WTC11 (cell line): Measurements from ENCODE around the gene ZNF487. TPM values are rescaled to one million over a fixed set of nuclear protein-coding genes. Genes with fewer than 3 reads are reported as not detected.

ENCODE experiments used
- ATAC-seq: fragments of 200-7000 bp; cut with Tn5 transposase; 2 replicates; pipeline ENCODE4 v1.10.0; 2021; ENCODE audit warnings: mild to moderate bottlenecking, moderate library complexity
- CTCF ChIA-PET: fragments of 300-600 bp; sonication (Branson Sonifier 250); formaldehyde crosslinking; loops from one replicate; lab custom pipeline; 2021; ENCODE audit warnings: antibody characterized with exemption; lab: Charles Lee
- POLR2A ChIA-PET: fragments of 350-600 bp; sonication (Branson Sonifier 250); formaldehyde crosslinking; loops from one replicate; lab custom pipeline; 2021; ENCODE audit warnings: antibody characterized with exemption; lab: Charles Lee
- DNase-seq: peaks from one replicate; pipeline ENCODE4 v3.0.0; 2021; ENCODE audit warnings: low spot score
- H3K27ac Mint-ChIP-seq: 2 replicates; pipeline ENCODE4 v1.8.0; 2021; ENCODE audit warnings: mixed read lengths
- H3K27me3 Mint-ChIP-seq: 2 replicates; pipeline ENCODE4 v1.8.0; 2021; ENCODE audit warnings: low read depth, mild to moderate bottlenecking, moderate library complexity, mixed read lengths
- H3K36me3 Mint-ChIP-seq: 2 replicates; pipeline ENCODE4 v1.8.0; 2021; ENCODE audit warnings: mixed read lengths
- H3K4me1 Mint-ChIP-seq: 2 replicates; pipeline ENCODE4 v1.8.0; 2022; ENCODE audit warnings: mixed read lengths
- H3K4me3 Mint-ChIP-seq: 2 replicates; pipeline ENCODE4 v1.8.0; 2021; ENCODE audit warnings: mild to moderate bottlenecking, moderate library complexity, mixed read lengths
- H3K9me3 Mint-ChIP-seq: 2 replicates; pipeline ENCODE4 v1.8.0; 2021; ENCODE audit warnings: mixed read lengths
- FOXP1 ChIP-seq: sonication (generic); formaldehyde crosslinking; IDR thresholded peaks from 2 replicates; pipeline ENCODE4 v1.8.0; 2022; ENCODE audit warnings: missing genetic modification reagents, mild to moderate bottlenecking, moderate library complexity, borderline replicate concordance
- GRHL2 ChIP-seq: fragments of 250-450 bp; sonication (Bioruptor Pico); IDR thresholded peaks from 2 replicates; pipeline ENCODE4 v1.8.0; 2022; ENCODE audit warnings: mild to moderate bottlenecking, moderate library complexity; ENCODE audit not compliant: insufficient replicate concordance, severe bottlenecking
- NR1H2 ChIP-seq: sonication (generic); formaldehyde crosslinking; IDR thresholded peaks from 2 replicates; pipeline ENCODE4 v1.9.0; 2021; ENCODE audit warnings: mild to moderate bottlenecking, moderate library complexity, missing genetic modification reagents
- NR2C2 ChIP-seq: sonication (generic); formaldehyde crosslinking; IDR thresholded peaks from 2 replicates; pipeline ENCODE4 v1.8.0; 2022; ENCODE audit warnings: mild to moderate bottlenecking, missing genetic modification reagents
- ZNF317 ChIP-seq: sonication (generic); formaldehyde crosslinking; IDR thresholded peaks from 2 replicates; pipeline ENCODE4 v1.8.1; 2023; ENCODE audit warnings: low read depth, mild to moderate bottlenecking, moderate library complexity, missing genetic modification reagents, borderline replicate concordance
- ZNF416 ChIP-seq: fragments of 250-450 bp; sonication (Bioruptor Pico); IDR thresholded peaks from 2 replicates; pipeline ENCODE4 v1.9.0; 2021; ENCODE audit warnings: mild to moderate bottlenecking, inconsistent platforms
- total RNA-seq: library from RNA; stranded (reverse); gene quantifications from 3 replicates; pipeline ENCODE4 v1.2.3, GENCODE V29; 2021
- TF ChIP-seq, protein P1 (sequence below): sonication (generic); formaldehyde crosslinking; IDR thresholded peaks from 2 replicates; pipeline ENCODE4 v1.8.0; 2023; ENCODE audit warnings: missing genetic modification reagents
- TF ChIP-seq, protein P2 (sequence below): fragments of 250-450 bp; sonication (Bioruptor Pico); IDR thresholded peaks from 2 replicates; pipeline ENCODE4 v1.9.0; 2021; ENCODE audit warnings: mild to moderate bottlenecking
- TF ChIP-seq, protein P3 (sequence below): sonication (generic); formaldehyde crosslinking; IDR thresholded peaks from 2 replicates; pipeline ENCODE4 v1.8.1; 2022; ENCODE audit warnings: low read depth, missing genetic modification reagents, borderline replicate concordance
- TF ChIP-seq, protein P4 (sequence below): fragments of 200-600 bp; IDR thresholded peaks from 2 replicates; pipeline ENCODE4 v1.8.0; 2022; ENCODE audit warnings: antibody characterized with exemption
- TF ChIP-seq, protein P5 (sequence below): fragments of 250-450 bp; sonication (Bioruptor Pico); conservative IDR thresholded peaks from 2 replicates; pipeline ENCODE4 v1.9.0; 2021; ENCODE audit warnings: mild to moderate bottlenecking
- TF ChIP-seq, protein P6 (sequence below): sonication (generic); formaldehyde crosslinking; IDR thresholded peaks from 2 replicates; pipeline ENCODE4 v1.8.1; 2022; ENCODE audit warnings: missing genetic modification reagents, borderline replicate concordance
- TF ChIP-seq, protein P7 (sequence below): fragments of 250-450 bp; sonication (Bioruptor Pico); IDR thresholded peaks from 2 replicates; pipeline ENCODE4 v1.9.0; 2021; ENCODE audit warnings: mild to moderate bottlenecking

Gene ZNF487
- total RNA-seq, 1 experiment from 2014 or later, result 2.3 TPM

DNA sequence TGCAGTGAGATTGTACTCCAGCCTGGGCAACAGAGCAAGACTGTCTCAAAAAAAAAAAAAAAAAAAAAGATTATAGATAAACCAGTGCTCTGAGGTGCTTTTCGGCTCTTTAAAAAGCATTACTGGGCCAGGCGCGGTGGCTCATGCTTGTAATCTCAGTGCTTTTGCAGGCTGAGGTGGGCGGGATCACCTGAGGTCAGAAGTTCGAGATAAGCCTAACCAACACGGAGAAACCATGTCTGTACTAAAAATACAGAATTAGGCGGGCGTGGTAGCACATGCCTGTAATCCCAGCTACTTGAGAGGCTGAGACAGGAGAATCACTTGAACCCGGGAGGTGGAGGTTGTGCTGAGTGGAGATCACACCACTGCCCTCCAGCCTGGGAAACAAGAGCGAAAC is 21.4 kb upstream of the ZNF487 start:
- H3K27ac Mint-ChIP-seq, result no peak overlapping the region
- no peak for ATAC-seq
- DNase-seq, result no peak
- no peaks in the 10 kb centered on the region for H3K9me3 Mint-ChIP-seq
- TF ChIP-seq, protein P1, sequence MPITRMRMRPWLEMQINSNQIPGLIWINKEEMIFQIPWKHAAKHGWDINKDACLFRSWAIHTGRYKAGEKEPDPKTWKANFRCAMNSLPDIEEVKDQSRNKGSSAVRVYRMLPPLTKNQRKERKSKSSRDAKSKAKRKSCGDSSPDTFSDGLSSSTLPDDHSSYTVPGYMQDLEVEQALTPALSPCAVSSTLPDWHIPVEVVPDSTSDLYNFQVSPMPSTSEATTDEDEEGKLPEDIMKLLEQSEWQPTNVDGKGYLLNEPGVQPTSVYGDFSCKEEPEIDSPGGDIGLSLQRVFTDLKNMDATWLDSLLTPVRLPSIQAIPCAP (CRISPR knock-in tag), result no peak
- POLR2A ChIA-PET, result no interaction called here
- H3K4me1 Mint-ChIP-seq, result 0 out of 2 replicates have a peak, but pooled peaks cover 2% of the 10 kb centered on the region
- H3K36me3 Mint-ChIP-seq, result no peaks in the 10 kb centered on the region
- CTCF ChIA-PET, result interaction anchor here (0.6 kb wide), 1 partner anchor 127 kb away, joined by 5 read pairs; no protein-coding TSS in a partner anchor
- no peak overlapping the region for H3K4me3 Mint-ChIP-seq
- H3K27me3 Mint-ChIP-seq, result peaks cover 6% of the 10 kb centered on the region

DNA sequence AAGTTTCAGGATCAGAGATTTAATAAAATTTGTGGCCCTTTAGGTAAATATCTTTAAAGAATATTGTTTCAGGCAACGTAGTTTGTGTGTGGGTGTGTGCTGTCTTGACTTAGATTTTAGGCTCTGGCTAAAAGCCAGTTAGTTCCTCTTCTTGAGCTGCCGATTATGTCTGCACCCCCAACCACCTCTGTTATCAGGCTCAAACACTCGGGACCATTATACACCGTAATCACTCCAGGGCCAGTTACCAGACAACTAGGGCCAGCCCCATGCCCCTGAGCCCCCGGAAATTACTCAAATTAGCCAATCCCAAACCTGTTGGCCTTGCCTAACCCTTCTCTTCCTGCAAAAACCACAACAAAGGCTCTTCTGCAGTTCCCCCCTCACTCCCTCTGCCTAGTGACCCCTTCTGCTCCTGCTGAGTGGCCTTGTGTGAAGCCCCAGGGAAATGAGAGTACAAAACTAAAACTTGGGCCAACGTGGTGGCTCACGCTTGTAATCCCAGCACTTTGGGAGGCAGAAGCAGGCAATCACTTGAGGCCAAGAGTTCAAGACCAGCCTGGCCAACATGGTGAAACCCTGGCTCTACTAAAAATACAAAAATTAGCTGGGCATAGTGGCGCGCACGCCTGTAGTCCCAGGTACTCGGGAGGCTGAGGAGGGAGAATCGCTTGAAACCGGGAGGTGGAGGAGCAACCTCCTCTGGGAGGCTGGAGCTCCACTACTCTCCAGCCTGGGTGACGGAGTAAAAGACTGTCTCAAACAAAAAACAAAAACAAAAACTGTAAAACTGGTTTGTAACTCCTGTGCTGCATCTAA is 18.8 kb upstream of the ZNF487 start:
- DNase-seq (no peak), ATAC-seq (no peak)
- ChIA-PET CTCF (no interaction called here), POLR2A (interaction anchor here (0.6 kb wide), 1 partner anchor 14 kb away, joined by 4 read pairs; no protein-coding TSS in a partner anchor)
- no peak overlapping the region for H3K4me3 Mint-ChIP-seq
- H3K27me3 Mint-ChIP-seq, result peaks cover 20% of the 10 kb centered on the region
- no peak overlapping the region for H3K27ac Mint-ChIP-seq
- H3K4me1 Mint-ChIP-seq, result peaks cover 6% of the 10 kb centered on the region
- TF ChIP-seq NR2C2 (CRISPR knock-in tag), result no peak
- TF ChIP-seq, protein P2, sequence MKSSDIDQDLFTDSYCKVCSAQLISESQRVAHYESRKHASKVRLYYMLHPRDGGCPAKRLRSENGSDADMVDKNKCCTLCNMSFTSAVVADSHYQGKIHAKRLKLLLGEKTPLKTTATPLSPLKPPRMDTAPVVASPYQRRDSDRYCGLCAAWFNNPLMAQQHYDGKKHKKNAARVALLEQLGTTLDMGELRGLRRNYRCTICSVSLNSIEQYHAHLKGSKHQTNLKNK (CRISPR knock-in tag), result no peak
- TF ChIP-seq ZNF317 (CRISPR knock-in tag), result no peak
- TF ChIP-seq, protein P3, sequence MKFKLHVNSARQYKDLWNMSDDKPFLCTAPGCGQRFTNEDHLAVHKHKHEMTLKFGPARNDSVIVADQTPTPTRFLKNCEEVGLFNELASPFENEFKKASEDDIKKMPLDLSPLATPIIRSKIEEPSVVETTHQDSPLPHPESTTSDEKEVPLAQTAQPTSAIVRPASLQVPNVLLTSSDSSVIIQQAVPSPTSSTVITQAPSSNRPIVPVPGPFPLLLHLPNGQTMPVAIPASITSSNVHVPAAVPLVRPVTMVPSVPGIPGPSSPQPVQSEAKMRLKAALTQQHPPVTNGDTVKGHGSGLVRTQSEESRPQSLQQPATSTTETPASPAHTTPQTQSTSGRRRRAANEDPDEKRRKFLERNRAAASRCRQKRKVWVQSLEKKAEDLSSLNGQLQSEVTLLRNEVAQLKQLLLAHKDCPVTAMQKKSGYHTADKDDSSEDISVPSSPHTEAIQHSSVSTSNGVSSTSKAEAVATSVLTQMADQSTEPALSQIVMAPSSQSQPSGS (CRISPR knock-in tag), result no peak
- no peak for TF ChIP-seq GRHL2
- no peak for TF ChIP-seq NR1H2
- TF ChIP-seq, protein P4, sequence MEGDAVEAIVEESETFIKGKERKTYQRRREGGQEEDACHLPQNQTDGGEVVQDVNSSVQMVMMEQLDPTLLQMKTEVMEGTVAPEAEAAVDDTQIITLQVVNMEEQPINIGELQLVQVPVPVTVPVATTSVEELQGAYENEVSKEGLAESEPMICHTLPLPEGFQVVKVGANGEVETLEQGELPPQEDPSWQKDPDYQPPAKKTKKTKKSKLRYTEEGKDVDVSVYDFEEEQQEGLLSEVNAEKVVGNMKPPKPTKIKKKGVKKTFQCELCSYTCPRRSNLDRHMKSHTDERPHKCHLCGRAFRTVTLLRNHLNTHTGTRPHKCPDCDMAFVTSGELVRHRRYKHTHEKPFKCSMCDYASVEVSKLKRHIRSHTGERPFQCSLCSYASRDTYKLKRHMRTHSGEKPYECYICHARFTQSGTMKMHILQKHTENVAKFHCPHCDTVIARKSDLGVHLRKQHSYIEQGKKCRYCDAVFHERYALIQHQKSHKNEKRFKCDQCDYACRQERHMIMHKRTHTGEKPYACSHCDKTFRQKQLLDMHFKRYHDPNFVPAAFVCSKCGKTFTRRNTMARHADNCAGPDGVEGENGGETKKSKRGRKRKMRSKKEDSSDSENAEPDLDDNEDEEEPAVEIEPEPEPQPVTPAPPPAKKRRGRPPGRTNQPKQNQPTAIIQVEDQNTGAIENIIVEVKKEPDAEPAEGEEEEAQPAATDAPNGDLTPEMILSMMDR, result no peak
- TF ChIP-seq, protein P5, sequence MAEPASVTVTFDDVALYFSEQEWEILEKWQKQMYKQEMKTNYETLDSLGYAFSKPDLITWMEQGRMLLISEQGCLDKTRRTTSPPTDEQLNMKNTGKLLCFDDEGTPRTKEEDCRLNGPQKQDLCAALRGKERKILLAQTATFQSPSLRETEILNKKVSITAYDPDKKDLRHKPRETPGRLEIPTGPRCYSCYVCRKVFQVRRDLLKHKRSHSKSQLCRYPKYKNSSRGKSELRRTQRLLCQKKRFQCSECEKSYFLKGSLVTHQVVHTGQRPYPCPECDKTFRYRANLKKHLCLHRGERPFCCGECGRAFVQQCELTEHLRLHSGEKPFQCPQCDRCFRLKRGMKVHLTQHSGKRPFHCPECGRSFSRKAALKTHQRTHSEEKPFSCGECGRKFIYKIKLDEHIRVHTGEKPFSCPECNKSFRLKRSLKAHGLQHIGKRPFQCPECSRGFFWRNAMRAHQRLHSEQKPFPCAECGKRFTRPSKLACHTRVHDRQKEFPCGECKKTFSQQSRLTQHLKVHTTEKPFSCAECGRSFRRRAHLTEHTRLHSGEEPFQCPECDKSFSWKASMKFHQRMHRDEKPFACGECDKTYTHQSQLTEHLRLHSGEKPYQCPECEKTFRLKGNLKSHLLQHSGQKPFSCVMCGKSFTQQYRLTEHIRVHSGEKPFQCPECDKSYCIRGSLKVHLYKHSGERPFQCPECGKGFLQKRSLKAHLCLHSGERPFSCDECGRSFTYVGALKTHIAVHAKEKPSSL (CRISPR knock-in tag), result no peak
- no peak for TF ChIP-seq FOXP1 (CRISPR knock-in tag)
- TF ChIP-seq, protein P6, sequence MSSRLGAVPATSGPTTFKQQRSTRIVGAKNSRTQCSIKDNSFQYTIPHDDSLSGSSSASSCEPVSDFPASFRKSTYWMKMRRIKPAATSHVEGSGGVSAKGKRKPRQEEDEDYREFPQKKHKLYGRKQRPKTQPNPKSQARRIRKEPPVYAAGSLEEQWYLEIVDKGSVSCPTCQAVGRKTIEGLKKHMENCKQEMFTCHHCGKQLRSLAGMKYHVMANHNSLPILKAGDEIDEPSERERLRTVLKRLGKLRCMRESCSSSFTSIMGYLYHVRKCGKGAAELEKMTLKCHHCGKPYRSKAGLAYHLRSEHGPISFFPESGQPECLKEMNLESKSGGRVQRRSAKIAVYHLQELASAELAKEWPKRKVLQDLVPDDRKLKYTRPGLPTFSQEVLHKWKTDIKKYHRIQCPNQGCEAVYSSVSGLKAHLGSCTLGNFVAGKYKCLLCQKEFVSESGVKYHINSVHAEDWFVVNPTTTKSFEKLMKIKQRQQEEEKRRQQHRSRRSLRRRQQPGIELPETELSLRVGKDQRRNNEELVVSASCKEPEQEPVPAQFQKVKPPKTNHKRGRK (CRISPR knock-in tag), result no peak
- TF ChIP-seq, protein P7, sequence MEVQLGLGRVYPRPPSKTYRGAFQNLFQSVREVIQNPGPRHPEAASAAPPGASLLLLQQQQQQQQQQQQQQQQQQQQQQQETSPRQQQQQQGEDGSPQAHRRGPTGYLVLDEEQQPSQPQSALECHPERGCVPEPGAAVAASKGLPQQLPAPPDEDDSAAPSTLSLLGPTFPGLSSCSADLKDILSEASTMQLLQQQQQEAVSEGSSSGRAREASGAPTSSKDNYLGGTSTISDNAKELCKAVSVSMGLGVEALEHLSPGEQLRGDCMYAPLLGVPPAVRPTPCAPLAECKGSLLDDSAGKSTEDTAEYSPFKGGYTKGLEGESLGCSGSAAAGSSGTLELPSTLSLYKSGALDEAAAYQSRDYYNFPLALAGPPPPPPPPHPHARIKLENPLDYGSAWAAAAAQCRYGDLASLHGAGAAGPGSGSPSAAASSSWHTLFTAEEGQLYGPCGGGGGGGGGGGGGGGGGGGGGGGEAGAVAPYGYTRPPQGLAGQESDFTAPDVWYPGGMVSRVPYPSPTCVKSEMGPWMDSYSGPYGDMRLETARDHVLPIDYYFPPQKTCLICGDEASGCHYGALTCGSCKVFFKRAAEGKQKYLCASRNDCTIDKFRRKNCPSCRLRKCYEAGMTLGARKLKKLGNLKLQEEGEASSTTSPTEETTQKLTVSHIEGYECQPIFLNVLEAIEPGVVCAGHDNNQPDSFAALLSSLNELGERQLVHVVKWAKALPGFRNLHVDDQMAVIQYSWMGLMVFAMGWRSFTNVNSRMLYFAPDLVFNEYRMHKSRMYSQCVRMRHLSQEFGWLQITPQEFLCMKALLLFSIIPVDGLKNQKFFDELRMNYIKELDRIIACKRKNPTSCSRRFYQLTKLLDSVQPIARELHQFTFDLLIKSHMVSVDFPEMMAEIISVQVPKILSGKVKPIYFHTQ (CRISPR knock-in tag), result no peak
- TF ChIP-seq ZNF416 (CRISPR knock-in tag), result no peak
- peaks cover 3% of the 10 kb centered on the region; the same call in 1 of the 2 replicates for H3K9me3 Mint-ChIP-seq
- peaks cover 11% of the 10 kb centered on the region for H3K36me3 Mint-ChIP-seq
